Measurements from ENCODE around the gene LSM3.

Gene LSM3

DNA sequence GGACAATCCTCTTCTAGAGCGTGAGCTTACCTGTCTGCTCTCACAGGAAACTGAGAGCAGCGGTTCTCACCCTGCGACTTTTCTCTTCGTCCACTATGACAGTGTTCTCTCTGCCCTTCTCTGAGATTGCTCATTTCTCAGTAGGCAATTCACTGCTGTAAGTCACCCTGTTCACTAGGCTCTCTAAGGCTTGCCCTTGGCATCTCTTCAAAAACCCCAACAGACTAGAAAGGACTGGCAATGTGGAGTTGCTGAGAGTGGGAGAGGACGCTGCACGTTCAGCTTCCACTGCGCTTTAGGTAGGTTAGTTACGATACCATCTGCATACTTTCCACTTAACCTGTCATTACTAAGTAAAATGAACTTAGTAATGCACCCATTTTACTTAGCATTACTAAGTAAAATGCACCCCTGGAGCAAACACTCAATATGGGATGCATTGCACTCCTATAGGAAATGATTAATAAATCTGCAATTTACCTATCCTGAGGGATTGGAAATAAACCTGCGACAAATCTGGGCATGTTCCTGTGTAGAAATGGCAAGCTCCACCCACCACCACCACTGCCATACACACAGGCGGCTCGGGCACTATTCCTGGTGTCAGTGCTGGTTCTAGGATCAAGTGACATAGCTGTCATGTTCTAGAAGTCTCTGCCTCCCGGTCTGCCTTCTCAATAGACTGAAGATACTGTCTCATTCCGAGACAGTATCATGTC lies 21.6 kb upstream of the LSM3 start:
- in situ Hi-C loops (cut with HindIII; ENCODE audit: low sequenced_read_pairs) = no loop called here

DNA sequence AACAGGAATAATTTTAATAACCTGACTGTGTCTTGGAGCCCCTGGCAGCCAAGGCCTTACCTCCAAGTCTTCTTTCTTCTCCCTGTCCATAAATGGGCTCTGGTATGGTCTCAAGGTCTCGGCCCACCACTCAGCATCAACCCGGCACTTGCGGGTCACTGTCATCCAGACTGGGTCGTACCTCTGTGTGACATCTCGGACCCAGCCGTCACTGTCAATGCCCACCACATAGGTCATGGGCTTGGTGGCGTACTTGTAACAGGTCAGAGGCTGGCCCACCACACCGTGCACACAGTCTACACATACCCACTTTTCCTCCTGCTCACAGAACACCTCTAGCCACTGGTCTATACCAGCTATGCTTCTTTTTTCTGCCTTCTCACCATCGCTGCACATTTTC lies 20.7 kb upstream of the LSM3 start:
- in situ Hi-C loops (cut with HindIII; ENCODE audit: low sequenced_read_pairs) = no loop called here

DNA sequence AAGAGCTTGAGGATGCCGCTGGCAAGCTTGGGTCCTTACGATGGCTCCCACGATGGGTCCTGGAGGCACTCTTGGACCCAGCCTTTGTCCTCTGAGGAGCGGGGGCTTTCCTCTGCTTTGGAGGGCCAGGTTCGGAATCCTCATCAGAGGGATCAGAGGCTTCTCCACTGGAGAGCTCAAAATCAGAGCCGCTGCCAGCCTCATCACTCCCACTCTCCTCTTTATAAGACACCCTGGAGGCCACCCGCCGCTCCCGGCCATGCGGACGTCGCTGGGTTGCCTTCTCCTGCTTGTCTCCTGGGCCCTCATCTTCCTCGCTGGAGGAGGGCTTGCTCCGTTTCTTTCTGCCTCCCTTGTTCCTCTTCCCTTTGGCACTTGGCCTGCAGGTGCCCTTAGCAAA lies 20.2 kb upstream of the LSM3 start:
- in situ Hi-C loops (cut with HindIII; ENCODE audit: low sequenced_read_pairs) = no loop called here

DNA sequence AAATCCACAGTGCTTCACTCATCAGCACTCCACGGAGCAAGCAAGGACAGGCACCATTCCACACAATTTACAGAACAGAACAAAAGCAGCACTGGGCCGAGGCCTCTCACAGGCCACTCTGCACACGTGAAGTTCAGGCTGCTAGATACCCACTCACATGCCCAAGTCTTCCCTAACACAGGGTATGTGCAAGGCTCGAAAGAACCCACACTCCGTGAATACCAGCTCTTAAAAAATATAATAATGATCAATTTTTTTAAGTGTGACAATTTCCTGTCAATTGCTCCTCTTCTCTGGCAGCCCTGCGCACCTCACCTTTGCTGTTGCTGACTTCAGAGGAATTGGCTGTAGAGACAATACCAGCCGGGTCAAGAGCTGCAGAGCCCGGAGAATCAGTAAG lies 19.2 kb upstream of the LSM3 start:
- in situ Hi-C loops (cut with HindIII; ENCODE audit: low sequenced_read_pairs) = no loop called here

DNA sequence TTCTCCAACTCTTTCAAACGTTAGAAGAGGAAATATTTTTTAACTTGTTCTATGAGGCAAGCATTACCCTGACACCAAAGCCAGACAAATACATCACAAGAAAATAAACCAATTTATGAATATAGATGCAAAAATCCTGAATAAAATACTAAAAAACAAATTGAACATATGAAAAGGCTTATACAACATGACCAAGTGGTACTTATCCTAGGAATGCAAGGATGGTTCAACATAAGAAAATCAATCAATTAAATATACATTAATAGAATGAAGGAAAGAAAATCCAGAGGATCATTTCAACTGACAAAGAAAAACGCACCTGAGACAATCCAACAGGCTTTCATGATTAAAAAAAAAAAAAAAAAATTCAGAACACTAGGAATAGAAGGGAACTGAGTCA lies 17.3 kb upstream of the LSM3 start:
- in situ Hi-C loops (cut with HindIII; ENCODE audit: low sequenced_read_pairs) = no loop called here

DNA sequence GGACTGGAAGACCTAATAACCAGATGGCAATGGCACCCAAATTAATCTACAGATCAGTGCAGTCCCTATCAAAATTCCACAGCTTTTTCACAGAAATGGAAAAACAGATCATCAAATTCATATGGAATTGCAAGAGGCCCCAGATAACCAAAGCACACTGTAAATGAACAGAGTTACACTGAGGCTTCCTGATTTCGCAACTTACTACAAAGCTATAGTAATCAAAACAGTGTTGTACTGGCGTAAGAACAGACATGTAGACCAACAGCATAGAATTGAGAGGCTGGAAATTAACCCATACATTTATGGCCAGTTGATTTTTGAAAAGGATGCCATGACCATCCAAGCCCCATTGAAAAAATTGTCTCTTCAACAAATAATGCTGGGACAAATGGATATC lies 16.4 kb upstream of the LSM3 start:
- in situ Hi-C loops (cut with HindIII; ENCODE audit: low sequenced_read_pairs) = no loop called here

DNA sequence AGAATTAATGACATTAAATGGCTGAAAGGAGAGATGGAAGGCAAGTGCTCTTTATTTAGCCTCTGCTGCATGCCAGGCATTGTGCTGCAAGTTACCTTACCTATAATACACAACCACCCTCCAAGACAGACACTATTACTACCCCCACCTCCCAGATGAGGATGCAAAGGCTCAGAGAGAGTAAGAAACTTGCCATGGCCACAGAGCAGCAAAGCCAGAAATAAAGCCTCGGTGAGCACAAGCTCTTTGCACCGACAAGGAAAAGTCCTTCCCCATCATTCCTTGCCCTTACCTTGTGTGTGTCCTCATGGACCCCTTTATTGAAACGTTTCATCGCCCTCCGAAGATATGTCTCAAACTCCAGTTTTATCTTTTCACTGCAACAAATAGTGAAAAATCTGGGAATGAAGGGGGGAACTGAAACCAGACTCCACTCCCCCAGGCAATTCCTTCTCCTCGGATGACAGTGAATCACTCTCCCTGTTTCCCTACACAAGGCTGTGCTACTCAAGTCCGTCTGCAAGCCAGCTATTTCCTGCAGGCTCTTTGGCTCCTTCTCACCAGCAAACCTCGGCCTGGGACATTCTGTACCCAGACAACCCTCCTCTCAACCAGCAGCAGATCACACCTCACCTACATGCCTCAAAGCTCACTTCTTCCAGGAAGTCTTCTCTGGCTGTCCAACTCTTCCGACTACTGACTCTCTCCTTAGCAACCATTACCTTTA lies 11.6 kb upstream of the LSM3 start:
- in situ Hi-C loops (cut with HindIII; ENCODE audit: low sequenced_read_pairs) = no loop called here

DNA sequence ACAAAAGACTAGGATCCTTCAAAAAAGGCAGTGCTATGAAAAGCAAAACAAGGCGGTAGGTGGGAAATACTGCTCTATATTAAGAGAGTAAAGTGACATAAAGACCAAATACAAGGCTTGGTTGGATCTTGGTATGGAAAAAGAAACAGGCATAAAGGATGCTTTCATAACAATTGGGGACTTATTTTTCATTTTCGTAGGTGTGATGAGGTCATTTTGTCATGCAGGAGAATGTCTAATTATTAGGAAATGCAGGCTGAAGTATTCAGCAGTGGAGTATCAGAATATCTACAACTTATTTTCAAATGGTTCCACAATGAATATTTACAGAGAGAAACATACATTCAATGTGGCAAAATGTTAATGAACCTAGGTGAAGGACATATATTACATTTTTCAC lies 9.2 kb upstream of the LSM3 start:
- in situ Hi-C loops (cut with HindIII; ENCODE audit: low sequenced_read_pairs) = no loop called here

DNA sequence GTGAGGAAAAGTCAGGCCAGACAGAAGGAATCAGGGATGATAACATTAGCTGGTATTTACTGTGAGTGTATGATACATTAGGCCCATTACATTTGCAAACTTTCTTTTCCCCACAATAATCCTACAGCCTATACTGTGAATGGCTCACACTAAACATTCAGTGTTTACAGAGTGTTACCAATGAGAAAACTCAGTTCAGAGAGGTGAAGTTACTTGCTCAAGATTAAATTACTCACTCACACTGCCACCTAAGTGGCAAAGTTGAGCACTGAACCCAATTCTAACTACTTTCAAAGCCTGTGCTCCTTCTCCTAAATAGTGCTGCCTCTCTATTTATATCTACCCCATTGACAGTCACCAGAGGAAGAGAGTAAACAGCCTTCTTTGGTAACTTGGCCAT lies 8.7 kb upstream of the LSM3 start:
- in situ Hi-C loops (cut with HindIII; ENCODE audit: low sequenced_read_pairs) = no loop called here

DNA sequence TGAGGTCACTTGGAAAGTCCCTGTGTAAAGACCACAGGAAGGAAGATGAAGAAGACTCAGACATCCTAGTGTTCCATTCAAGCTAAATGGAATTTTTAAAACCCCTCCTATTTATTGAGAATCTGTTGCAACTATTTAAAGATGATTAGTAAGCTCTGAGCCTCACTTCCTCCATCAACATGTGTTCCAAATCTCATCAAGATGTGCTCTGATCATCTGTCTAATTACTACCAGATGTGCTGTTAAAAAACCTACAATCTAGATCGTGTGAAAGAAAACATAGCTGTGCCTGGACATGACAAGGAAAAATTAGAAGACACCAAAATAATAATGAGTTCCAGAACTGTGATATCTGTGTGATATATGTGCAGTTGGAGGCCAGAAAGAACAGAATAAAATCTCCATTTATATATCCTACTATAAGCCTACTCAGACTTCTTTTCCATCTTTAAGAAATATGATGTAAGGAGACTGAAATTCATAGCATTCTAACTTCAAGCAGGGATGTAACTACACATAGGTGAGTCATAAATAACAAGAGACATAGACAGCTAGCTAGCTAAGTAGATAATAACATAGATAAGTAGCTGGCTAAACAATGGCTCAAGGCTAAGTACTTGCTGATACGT lies 8.0 kb upstream of the LSM3 start:
- in situ Hi-C loops (cut with HindIII; ENCODE audit: low sequenced_read_pairs) = no loop called here

DNA sequence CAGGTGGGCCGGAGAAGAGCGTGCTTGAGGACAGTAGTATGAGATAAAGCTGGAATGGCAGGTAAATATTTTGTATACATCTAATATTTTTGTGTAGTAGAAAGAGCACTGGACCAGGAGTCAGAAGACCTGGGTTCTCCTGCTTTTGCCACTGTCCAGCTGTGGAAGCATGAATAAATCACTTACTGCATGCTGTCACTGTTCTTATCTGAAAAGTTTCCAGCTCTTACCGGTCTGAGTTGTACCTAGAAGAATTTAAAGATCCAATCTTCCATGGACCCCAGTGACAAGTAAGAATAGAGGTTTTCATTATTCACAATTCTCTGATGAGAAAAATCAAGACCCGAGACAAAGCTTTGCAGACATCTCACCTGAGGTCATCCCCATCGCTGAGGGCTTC lies 6.1 kb upstream of the LSM3 start:
- in situ Hi-C loops (cut with HindIII; ENCODE audit: low sequenced_read_pairs) = no loop called here

DNA sequence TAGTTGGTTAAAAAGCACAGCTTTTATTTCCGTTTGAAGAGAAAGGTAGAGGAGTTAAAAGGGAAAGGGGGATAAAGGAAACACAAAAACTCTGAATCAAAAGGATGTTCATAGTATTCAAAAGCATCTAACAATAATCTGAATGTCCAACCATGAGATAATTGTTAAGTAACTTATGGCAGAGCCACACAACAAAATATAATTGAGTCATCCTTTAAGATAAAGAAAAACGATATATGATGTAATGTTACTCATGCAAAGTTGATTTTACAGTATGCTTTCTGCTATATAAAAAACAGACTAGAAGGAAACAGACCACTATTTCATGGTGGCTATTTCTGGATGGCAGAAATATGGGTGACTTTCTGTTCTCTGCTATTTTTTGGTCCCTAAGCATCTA lies 4.1 kb upstream of the LSM3 start:
- in situ Hi-C loops (cut with HindIII; ENCODE audit: low sequenced_read_pairs) = no loop called here

DNA sequence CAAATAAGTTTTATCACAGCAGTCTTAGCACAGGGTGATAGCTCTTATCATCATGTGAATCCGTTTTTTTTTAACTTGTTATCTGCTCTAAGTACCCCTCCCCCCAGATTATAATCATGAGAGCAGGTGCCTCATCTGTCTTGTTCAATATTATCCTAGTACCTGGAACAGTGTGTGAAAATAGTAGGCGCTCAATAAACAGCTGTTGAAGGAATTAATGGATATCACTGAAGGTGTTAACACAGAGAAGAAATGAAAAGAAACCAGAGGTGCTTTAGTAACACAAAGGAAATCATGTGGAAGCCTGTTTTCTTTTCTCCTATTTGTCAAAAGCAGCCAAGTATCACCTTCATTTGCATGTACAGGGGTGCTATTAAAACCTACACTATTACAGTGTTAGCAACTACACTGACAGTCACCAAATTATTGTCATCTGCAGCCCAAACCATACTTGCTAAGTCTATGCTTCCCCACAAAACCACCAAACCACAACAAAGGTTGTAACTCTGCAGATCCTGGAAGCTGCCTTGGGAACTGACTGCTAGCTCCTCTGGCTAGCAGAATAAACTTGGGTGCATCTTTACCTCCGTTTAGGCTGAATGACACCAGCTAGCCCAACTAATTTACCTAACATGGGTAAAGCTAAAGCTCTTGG lies 3.1 kb upstream of the LSM3 start:
- in situ Hi-C loops (cut with HindIII; ENCODE audit: low sequenced_read_pairs) = no loop called here

DNA sequence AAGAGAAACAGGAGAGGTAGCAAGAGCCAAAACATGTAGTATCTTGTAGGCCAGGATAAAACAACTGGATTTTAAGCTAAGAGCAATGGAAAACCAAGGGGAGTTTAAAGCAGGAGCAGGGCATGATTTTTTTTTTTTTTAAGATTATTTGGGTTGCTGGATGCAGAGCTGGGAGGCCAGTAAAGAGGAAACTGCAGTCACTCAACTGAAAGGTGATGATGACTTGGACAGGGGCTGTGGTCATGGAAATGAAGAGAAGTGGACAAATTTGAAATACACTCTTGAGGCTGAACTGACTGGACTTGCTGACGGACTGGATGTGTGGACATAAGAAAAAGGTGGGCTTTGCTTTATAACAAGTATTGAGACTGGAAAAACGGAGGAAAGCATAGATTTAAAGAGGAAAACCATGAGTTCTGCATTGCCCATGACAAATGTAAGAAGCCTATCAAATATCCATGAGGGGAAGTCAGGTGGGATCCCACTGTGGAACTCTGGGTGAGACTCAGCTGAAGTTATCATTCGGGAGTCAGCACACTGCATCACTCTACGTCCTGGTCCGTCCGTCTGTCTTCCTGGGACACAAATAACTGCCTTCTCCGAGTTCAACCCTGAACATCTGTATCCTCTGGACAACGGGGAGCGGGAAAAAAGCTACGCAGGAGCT lies 904 bp upstream of the LSM3 start:
- in situ Hi-C loops (cut with HindIII; ENCODE audit: low sequenced_read_pairs) = no loop called here

DNA sequence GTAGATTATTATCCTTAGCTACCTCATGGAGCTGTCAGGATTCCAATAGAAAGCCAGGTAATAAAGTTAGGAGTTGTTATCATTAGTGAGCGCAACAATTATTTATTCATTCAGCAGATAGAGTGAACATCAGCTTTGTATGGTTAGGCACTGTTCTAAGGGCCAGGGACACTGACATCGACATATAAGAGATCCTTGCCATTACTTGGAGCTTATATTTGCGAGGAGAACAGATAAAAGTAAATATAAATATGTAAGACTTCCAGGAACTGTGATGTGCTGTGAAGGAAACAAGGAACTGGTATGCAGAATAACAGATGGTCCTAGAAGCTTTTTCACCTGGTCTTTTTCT lies 473 bp downstream of the LSM3 start:
- in situ Hi-C loops (cut with HindIII; ENCODE audit: low sequenced_read_pairs) = no loop called here

DNA sequence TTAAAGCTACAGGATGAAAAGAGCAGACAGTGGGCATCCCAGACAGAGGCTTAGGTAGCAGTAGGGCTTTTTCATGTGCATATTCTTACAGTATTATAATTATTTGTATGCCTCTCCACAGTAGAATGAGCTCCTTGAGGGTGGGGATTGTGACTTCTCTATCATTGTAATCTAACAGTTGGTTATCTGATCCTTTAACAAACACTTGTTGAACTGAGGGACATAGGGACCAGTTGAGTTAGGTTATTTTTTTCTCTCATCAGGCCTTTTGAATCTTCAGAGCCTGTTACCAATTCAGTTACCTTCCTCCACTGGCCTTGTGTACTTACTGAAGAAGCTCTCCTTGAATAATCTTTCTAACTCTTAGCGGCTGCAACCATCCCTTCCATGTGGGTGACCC lies 1.2 kb downstream of the LSM3 start:
- in situ Hi-C loops (cut with HindIII; ENCODE audit: low sequenced_read_pairs) = no loop called here

DNA sequence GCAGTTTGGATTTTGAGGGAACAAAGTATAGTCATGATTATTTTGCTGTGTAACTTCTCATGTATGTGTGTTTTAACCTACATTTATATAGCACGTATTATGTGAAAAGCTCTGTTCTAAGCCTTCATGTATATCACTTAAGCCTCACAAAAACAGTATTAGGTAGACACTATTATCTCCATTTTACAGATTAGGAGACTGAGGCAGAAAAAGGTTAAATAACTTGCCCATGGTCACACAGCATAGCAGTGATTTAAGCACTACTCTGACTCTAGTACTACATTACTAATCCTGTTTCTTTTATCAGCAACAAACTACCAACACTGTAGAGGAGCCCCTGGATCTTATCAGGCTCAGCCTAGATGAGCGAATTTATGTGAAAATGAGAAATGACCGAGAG lies 2.6 kb downstream of the LSM3 start:
- in situ Hi-C loops (cut with HindIII; ENCODE audit: low sequenced_read_pairs) = no loop called here

DNA sequence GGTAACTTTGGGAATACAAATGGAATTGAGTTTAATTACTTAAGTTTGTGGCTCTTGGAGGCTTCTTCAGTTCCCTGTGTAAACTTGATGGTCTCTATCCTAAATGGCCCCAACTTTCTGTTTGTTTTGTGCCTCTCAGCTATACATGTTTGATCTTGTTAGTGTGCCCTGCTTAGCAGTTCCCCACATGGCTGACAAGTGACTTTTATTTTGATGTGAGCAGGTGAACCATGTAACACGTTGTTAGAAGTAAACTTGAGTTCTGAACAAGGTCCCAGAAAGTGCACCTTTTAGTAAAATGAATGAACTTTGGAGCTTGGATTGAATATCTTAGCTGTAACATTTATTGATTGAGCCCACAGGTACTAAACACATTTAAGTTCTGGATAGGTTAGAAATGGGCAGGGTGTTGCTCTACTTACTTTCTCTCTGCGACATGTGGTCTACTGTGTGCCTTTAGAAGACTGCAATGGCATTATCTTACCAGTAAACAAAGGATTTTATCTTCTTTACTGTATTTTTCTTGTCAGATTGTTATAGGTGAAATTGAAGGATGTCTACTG lies 4.5 kb downstream of the LSM3 start:
- in situ Hi-C loops (cut with HindIII; ENCODE audit: low sequenced_read_pairs) = no loop called here

DNA sequence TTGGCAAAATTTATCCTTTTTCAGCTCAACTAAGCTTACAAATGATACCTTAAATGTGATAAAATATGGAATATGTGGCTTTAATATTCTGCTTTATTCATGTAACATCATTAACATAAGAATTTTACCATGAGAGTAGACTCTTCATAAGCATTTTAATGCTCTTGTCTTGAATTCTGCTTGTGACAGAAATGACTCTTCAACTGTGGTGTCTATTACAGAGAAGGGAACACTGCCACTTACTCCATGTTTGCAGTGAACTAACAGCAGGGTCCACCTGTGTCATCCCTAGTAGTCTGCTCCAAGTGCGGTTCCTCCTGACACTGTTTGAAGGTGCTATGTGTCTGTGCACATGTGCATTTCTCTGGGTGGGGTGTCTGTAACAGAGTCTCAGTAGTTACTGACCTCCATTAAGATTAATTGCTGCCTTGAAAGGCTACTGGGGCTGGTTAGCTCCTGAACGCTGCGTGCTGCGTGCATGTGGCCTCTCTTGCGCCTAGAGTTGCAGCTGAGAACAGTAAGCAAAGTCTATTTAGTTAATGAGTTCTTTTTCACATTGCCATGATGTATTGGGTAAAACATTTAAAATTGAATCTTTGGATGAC lies 8.3 kb downstream of the LSM3 start:
- in situ Hi-C loops (cut with HindIII; ENCODE audit: low sequenced_read_pairs) = no loop called here

DNA sequence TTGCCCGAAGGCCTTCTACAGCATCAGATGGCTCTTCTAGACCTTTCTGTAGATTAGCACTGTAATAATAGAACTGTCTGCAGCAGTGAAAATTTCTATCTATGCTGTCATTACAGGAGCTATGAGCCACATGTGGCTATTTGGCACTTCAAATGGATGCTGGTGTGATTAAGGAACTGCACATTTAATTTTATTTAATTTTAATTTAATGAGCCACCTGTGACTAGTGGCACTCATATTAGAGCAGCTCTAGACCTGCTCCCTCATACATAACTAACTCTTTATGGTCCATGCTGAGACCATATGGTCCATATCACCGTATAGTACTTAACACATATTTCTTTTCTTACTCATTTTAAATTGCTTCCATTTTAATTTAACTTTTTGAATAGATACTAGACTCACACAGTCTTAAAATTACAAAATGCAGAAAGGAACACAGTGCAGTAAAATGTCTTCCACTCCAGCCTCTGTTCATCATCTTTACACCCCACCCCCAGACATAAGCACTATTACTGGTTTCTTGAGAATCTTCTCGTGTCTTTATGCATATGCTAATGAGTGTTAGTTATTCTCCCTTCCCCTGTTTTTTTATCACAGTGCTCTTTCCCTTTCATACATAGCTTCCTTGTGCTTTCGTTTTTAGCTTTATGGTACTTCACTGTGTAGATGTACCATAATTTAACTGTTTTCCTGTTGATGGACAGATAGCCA lies 9.6 kb downstream of the LSM3 start:
- in situ Hi-C loops (cut with HindIII; ENCODE audit: low sequenced_read_pairs) = no loop called here

All from DLD1 (cell line).